ENCODE results near the gene MAPK8IP3.

The MAPK8IP3 gene

DNA sequence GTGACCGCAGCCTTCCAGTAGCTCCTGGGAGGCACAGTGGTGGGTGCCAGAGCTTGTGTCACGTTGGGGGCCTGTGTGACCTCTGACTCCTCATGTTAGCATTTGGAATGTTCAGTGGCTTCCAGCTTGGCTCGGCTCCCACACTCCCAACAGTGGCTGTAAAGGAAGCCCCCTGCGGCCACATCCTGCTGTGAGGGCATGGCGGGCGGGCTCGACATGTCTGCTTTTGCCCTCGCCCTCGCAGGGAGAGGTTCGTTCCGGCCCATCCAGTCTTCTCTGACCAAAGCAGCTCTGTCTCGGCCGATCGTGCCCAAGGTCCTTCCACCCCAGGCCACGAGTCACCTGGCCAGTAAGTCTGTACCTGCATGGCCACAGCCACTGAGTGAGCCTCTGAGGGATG lies 40.2 kb upstream of the MAPK8IP3 start:
- ChIA-PET CTCF (interaction anchor here (0.7 to 1.8 kb wide), 5 partner anchors 10 to 39 kb away, joined by 3 to 7 read pairs (median 3); no protein-coding TSS in a partner anchor), POLR2A (interaction anchor here (0.9 kb wide), 1 partner anchor 40 kb away, joined by 3 read pairs; the partner anchor contains the start of gene MAPK8IP3)
- H3K36me3 ChIP-seq (ENCODE audit: control insufficient read depth in 4 of 4, insufficient read depth in 4 of 4, low read length in 3 of 4), result peaks cover 22 to 93% (median 76%) of the 10 kb centered on the region in 4 experiments

DNA sequence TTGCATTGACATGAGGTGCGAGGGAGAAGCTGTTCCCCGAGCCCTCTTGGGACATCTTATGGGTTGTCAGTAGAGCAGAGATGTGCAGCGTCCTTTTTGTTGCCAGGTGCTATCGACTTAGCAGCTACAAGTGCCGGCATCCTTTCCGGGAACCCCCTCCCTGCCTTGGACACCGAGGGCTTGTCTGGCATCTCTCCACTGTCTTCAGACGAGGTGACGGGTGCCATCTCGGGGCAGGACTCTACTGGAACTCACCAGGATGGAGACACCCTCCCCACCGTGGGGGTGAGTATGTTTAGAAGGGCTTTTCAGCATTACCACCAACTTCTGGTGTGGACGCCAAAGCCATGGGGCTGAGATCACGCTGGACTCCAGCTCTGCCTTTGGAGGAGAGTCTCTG lies 39.7 kb upstream of the MAPK8IP3 start:
- 95% methylated on average over 11 of the region's 13 CpGs for WGBS (ENCODE audit: insufficient coverage)
- no peak overlapping the region for H3K27ac ChIP-seq (ENCODE audit: insufficient read depth in 1 of 2, low read depth in 1 of 2, low read length in 2 of 2, poor library complexity in 1 of 2, severe bottlenecking in 2 of 2)
- H3K4me1 ChIP-seq (ENCODE audit: control extremely low read depth in 1 of 4, control insufficient read depth in 4 of 4, insufficient read depth in 4 of 4, low read length in 3 of 4), result no peaks in the 10 kb centered on the region
- ChIA-PET POLR2A (no interaction called here), CTCF (interaction anchor here (0.7 to 1.8 kb wide), 4 partner anchors 10 to 39 kb away, joined by 3 to 7 read pairs (median 4); no protein-coding TSS in a partner anchor)
- H3K9me3 ChIP-seq (ENCODE audit: control extremely low read depth in 1 of 5, control insufficient read depth in 4 of 5, insufficient read depth in 2 of 5, low read depth in 1 of 5, low read length in 4 of 5), result no peaks in the 10 kb centered on the region
- H3K36me3 ChIP-seq (ENCODE audit: control insufficient read depth in 4 of 4, insufficient read depth in 4 of 4, low read length in 3 of 4), result peaks cover 22 to 96% (median 81%) of the 10 kb centered on the region in 4 experiments
- no peak overlapping the region for H3K4me3 ChIP-seq (ENCODE audit: control insufficient read depth in 1 of 7, extremely low read depth in 1 of 7, insufficient read depth in 4 of 7, low read depth in 2 of 7, low read length in 6 of 7)
- no peak for DNase-seq
- no peaks in the 10 kb centered on the region for H3K27me3 ChIP-seq (replicated peaks in 2 of 5; ENCODE audit: control insufficient read depth in 4 of 5, insufficient read depth in 5 of 5, low read length in 4 of 5)

More for the DNA sequence above, 40.2 kb upstream of the MAPK8IP3 start:
- no peaks in the 10 kb centered on the region for H3K9me3 ChIP-seq (ENCODE audit: control extremely low read depth in 1 of 5, control insufficient read depth in 4 of 5, insufficient read depth in 2 of 5, low read depth in 1 of 5, low read length in 4 of 5)
- H3K27ac ChIP-seq (ENCODE audit: insufficient read depth in 1 of 2, low read depth in 1 of 2, low read length in 2 of 2, poor library complexity in 1 of 2, severe bottlenecking in 2 of 2), result no peak overlapping the region
- no peaks in the 10 kb centered on the region for H3K27me3 ChIP-seq (replicated peaks in 2 of 5; ENCODE audit: control insufficient read depth in 4 of 5, insufficient read depth in 5 of 5, low read length in 4 of 5)
- H3K4me3 ChIP-seq (ENCODE audit: control insufficient read depth in 1 of 7, extremely low read depth in 1 of 7, insufficient read depth in 4 of 7, low read depth in 2 of 7, low read length in 6 of 7), result no peak overlapping the region
- DNase-seq, result no peak
- no peaks in the 10 kb centered on the region for H3K4me1 ChIP-seq (ENCODE audit: control extremely low read depth in 1 of 4, control insufficient read depth in 4 of 4, insufficient read depth in 4 of 4, low read length in 3 of 4)
- 87% methylated on average over 13 of the region's 15 CpGs for WGBS (ENCODE audit: insufficient coverage)

DNA sequence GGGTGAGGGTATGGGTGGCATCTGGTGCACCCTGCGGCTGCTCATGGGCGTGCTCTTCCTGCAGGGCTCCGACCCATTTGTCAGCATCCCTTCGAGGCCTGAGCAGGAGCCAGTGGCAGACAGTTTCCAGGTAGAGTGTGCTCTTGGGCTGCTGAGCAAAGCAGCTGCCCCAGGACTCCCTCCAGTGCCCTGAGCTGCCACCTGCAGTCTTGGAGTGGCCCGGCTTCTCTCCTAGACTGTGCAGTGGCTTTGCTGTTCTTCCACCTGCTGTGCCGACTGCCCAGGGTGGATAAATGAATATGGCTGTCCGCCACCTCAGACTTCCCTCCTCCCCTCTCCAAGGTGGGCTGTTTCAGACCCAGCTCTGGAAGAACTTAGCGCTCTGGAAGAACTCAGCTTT lies 38.7 kb upstream of the MAPK8IP3 start:
- no peak for DNase-seq
- ChIA-PET CTCF (interaction anchor here (1.1 to 1.3 kb wide), 4 partner anchors 9 to 47 kb away, joined by 3 to 4 read pairs (median 3); partner anchors contain the start of gene MAPK8IP3), POLR2A (no interaction called here)
- 100% methylated on average over 5 of the region's 8 CpGs for WGBS (ENCODE audit: insufficient coverage)
- Histone ChIP-seq H3K27ac (ENCODE audit: insufficient read depth in 1 of 2, low read depth in 1 of 2, low read length in 2 of 2, poor library complexity in 1 of 2, severe bottlenecking in 2 of 2) (no peak overlapping the region), H3K4me3 (ENCODE audit: control insufficient read depth in 1 of 7, extremely low read depth in 1 of 7, insufficient read depth in 4 of 7, low read depth in 2 of 7, low read length in 6 of 7) (no peak overlapping the region), H3K9me3 (ENCODE audit: control extremely low read depth in 1 of 5, control insufficient read depth in 4 of 5, insufficient read depth in 2 of 5, low read depth in 1 of 5, low read length in 4 of 5) (no peaks in the 10 kb centered on the region), H3K27me3 (replicated peaks in 2 of 5; ENCODE audit: control insufficient read depth in 4 of 5, insufficient read depth in 5 of 5, low read length in 4 of 5) (no peaks in the 10 kb centered on the region), H3K4me1 (ENCODE audit: control extremely low read depth in 1 of 4, control insufficient read depth in 4 of 4, insufficient read depth in 4 of 4, low read length in 3 of 4) (no peaks in the 10 kb centered on the region), H3K36me3 (ENCODE audit: control insufficient read depth in 4 of 4, insufficient read depth in 4 of 4, low read length in 3 of 4) (peaks cover 20 to 97% (median 83%) of the 10 kb centered on the region in 4 experiments)

DNA sequence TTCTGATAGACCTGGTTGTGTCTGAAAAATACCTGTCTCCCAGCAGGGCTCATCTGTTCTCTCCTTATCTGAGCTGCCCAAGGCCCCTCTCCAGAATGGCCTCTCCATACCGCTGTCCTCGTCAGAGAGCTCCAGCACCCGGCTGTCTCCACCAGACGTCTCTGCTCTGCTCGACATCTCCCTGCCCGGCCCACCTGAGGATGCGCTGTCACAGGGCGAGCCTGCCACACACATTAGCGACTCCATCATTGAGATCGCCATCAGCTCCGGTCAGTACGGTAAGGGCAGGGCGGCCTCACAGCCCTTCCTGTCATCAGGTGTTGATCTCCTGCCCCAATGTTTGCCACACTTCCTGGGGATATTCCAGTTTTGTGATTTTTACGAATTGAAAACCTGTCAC lies 38.1 kb upstream of the MAPK8IP3 start:
- CTCF ChIA-PET, result interaction anchor here (1.2 to 1.3 kb wide), 3 partner anchors 23 to 47 kb away, joined by 3 to 4 read pairs (median 3); partner anchors contain the start of gene MAPK8IP3
- no peak for DNase-seq
- POLR2A ChIA-PET, result no interaction called here
- Histone ChIP-seq H3K4me3 (ENCODE audit: control insufficient read depth in 1 of 7, extremely low read depth in 1 of 7, insufficient read depth in 4 of 7, low read depth in 2 of 7, low read length in 6 of 7) (no peak overlapping the region), H3K4me1 (ENCODE audit: control extremely low read depth in 1 of 4, control insufficient read depth in 4 of 4, insufficient read depth in 4 of 4, low read length in 3 of 4) (no peaks in the 10 kb centered on the region), H3K27me3 (replicated peaks in 2 of 5; ENCODE audit: control insufficient read depth in 4 of 5, insufficient read depth in 5 of 5, low read length in 4 of 5) (no peaks in the 10 kb centered on the region), H3K36me3 (ENCODE audit: control insufficient read depth in 4 of 4, insufficient read depth in 4 of 4, low read length in 3 of 4) (peaks cover 24 to 97% (median 82%) of the 10 kb centered on the region in 4 experiments), H3K9me3 (ENCODE audit: control extremely low read depth in 1 of 5, control insufficient read depth in 4 of 5, insufficient read depth in 2 of 5, low read depth in 1 of 5, low read length in 4 of 5) (no peaks in the 10 kb centered on the region), H3K27ac (ENCODE audit: insufficient read depth in 1 of 2, low read depth in 1 of 2, low read length in 2 of 2, poor library complexity in 1 of 2, severe bottlenecking in 2 of 2) (no peak overlapping the region)
- WGBS (ENCODE audit: insufficient coverage), result 96% methylated on average over 14 of the region's 14 CpGs

DNA sequence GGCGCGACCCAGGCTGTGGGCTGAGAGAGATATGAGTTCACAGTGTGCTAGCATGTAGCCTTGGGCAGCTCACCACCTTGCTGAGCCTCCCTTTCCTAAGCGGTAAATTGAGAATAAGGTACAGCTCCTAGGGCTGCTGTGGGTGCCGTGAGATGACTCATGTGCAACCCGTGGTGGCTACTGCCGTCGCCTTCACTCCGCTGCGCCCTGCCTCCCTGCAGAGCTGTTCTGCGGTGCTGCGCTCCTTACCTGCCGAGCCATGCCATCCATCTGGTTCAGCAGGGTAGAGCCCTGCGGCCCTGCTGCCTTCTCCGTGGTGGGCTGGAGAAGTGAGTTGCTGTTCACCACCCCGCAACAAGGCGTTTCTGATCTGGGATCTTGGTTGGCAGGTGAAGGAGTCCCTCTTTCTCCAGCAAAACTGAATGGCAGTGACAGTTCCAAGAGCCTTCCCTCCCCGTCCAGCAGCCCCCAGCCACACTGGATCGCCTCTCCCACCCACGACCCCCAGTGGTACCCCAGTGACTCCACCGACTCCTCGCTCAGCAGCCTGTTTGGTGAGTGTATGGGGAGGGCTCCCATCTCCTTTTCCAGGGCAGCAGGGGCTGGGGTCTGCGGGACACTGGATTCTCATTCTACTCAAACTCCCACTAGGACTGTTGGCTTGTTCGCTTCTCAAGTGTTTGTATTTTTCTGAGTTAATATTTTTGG lies 37.2 kb upstream of the MAPK8IP3 start:
- DNase-seq, result no peak
- no peak overlapping the region for H3K27ac ChIP-seq (ENCODE audit: insufficient read depth in 1 of 2, low read depth in 1 of 2, low read length in 2 of 2, poor library complexity in 1 of 2, severe bottlenecking in 2 of 2)
- ChIA-PET POLR2A (no interaction called here), CTCF (interaction anchor here (0.6 to 1.3 kb wide), 2 partner anchors 37 to 570 kb away, joined by 3 to 4 read pairs; partner anchors contain the start of gene MAPK8IP3)
- H3K9me3 ChIP-seq (ENCODE audit: control extremely low read depth in 1 of 5, control insufficient read depth in 4 of 5, insufficient read depth in 2 of 5, low read depth in 1 of 5, low read length in 4 of 5), result no peaks in the 10 kb centered on the region
- H3K4me3 ChIP-seq (ENCODE audit: control insufficient read depth in 1 of 7, extremely low read depth in 1 of 7, insufficient read depth in 4 of 7, low read depth in 2 of 7, low read length in 6 of 7), result no peak overlapping the region
- 96% methylated on average over 14 of the region's 23 CpGs for WGBS (ENCODE audit: insufficient coverage)
- H3K4me1 ChIP-seq (ENCODE audit: control extremely low read depth in 1 of 4, control insufficient read depth in 4 of 4, insufficient read depth in 4 of 4, low read length in 3 of 4), result no peaks in the 10 kb centered on the region
- no peaks in the 10 kb centered on the region for H3K27me3 ChIP-seq (replicated peaks in 2 of 5; ENCODE audit: control insufficient read depth in 4 of 5, insufficient read depth in 5 of 5, low read length in 4 of 5)
- H3K36me3 ChIP-seq (ENCODE audit: control insufficient read depth in 4 of 4, insufficient read depth in 4 of 4, low read length in 3 of 4), result peaks cover 29 to 97% (median 80%) of the 10 kb centered on the region in 4 experiments

DNA sequence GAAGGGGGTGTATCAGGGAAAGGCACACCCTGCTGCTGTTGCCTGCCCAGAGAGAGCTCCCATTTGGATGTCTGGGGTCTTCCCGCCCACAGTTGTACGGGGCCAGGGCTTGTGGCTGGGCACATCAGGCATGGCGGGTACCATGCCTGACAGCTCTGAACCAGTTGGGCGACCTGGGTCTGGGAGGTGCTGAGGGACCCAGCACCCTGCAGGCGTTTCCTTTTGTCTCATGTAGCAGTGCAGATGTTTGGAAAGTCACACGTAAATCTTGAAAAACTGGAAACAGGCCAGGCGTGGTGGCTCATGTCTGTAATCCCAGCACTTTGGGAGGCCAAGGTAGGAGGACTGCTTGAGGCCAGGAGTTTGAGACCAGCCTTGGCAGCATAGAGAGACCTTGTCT lies 36.3 kb upstream of the MAPK8IP3 start:
- no peak for DNase-seq
- 100% methylated on average over 5 of the region's 7 CpGs for WGBS (ENCODE audit: insufficient coverage)
- H3K27me3 ChIP-seq (replicated peaks in 2 of 5; ENCODE audit: control insufficient read depth in 4 of 5, insufficient read depth in 5 of 5, low read length in 4 of 5), result no peaks in the 10 kb centered on the region
- ChIA-PET CTCF (no interaction called here), POLR2A (no interaction called here)
- H3K27ac ChIP-seq (ENCODE audit: insufficient read depth in 1 of 2, low read depth in 1 of 2, low read length in 2 of 2, poor library complexity in 1 of 2, severe bottlenecking in 2 of 2), result no peak overlapping the region
- peaks cover 26 to 98% (median 78%) of the 10 kb centered on the region in 4 experiments for H3K36me3 ChIP-seq (ENCODE audit: control insufficient read depth in 4 of 4, insufficient read depth in 4 of 4, low read length in 3 of 4)
- no peak overlapping the region for H3K4me3 ChIP-seq (ENCODE audit: control insufficient read depth in 1 of 7, extremely low read depth in 1 of 7, insufficient read depth in 4 of 7, low read depth in 2 of 7, low read length in 6 of 7)
- no peaks in the 10 kb centered on the region for H3K9me3 ChIP-seq (ENCODE audit: control extremely low read depth in 1 of 5, control insufficient read depth in 4 of 5, insufficient read depth in 2 of 5, low read depth in 1 of 5, low read length in 4 of 5)
- no peaks in the 10 kb centered on the region for H3K4me1 ChIP-seq (ENCODE audit: control extremely low read depth in 1 of 4, control insufficient read depth in 4 of 4, insufficient read depth in 4 of 4, low read length in 3 of 4)

DNA sequence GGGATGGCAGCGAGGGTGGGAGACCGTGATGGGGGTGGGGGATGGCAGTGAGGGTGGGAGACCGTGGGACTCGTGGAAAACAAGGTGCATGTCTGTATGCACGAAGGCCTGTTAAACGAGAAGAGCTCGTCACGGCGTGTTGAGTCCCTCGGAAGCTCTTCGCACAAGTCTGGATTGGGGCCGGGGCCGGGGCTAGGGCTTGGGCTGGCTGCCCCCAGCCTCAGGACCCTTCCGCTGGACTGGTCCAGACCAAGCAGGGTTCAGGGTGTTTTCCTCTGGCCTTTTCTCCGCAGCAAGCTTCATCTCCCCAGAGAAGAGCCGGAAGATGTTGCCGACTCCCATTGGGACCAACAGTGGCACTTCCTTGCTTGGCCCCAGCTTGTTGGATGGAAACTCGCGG lies 35.6 kb upstream of the MAPK8IP3 start:
- peaks cover 26 to 98% (median 77%) of the 10 kb centered on the region in 4 experiments for H3K36me3 ChIP-seq (ENCODE audit: control insufficient read depth in 4 of 4, insufficient read depth in 4 of 4, low read length in 3 of 4)
- no peak overlapping the region for H3K4me3 ChIP-seq (ENCODE audit: control insufficient read depth in 1 of 7, extremely low read depth in 1 of 7, insufficient read depth in 4 of 7, low read depth in 2 of 7, low read length in 6 of 7)
- H3K9me3 ChIP-seq (ENCODE audit: control extremely low read depth in 1 of 5, control insufficient read depth in 4 of 5, insufficient read depth in 2 of 5, low read depth in 1 of 5, low read length in 4 of 5), result no peaks in the 10 kb centered on the region
- POLR2A ChIA-PET, result no interaction called here
- 97% methylated on average over 18 of the region's 19 CpGs for WGBS (ENCODE audit: insufficient coverage)
- no peaks in the 10 kb centered on the region for H3K27me3 ChIP-seq (replicated peaks in 2 of 5; ENCODE audit: control insufficient read depth in 4 of 5, insufficient read depth in 5 of 5, low read length in 4 of 5)
- H3K4me1 ChIP-seq (ENCODE audit: control extremely low read depth in 1 of 4, control insufficient read depth in 4 of 4, insufficient read depth in 4 of 4, low read length in 3 of 4), result no peaks in the 10 kb centered on the region
- DNase-seq, result no peak
- no peak overlapping the region for H3K27ac ChIP-seq (ENCODE audit: insufficient read depth in 1 of 2, low read depth in 1 of 2, low read length in 2 of 2, poor library complexity in 1 of 2, severe bottlenecking in 2 of 2)
- CTCF ChIA-PET, result no interaction called here
